Skin of body (tissue), 1 donor: ENCODE data around the gene ETFRF1. TPM values are rescaled to one million over a fixed set of nuclear protein-coding genes. Genes with fewer than 3 reads are reported as not detected.

Experiments
- total RNA-seq: library from RNA; depleted of rRNA; stranded (reverse); fragments of >200 nt; gene quantifications from one replicate; pipeline ENCODE4 v1.2.3, GENCODE V29; 2014

The ETFRF1 gene
- total RNA-seq, 1 donor from 2014 or later = 20.6 TPM

Other genes with a start within 250 kb of the ETFRF1 start
- gene BCAT1, start 246.1 kb upstream of the ETFRF1 start, total RNA-seq = 23.8 TPM
- 0.79 TPM for gene DNAI7, start 77 bp upstream of the ETFRF1 start, total RNA-seq
- 16.9 TPM for gene KRAS, start 55.7 kb downstream of the ETFRF1 start, total RNA-seq